ENCODE measurements around the gene MTFR1L. TPM values are rescaled to one million over a fixed set of nuclear protein-coding genes. Genes with fewer than 3 reads are reported as not detected.

Gene MTFR1L
- total and polyA plus RNA-seq, 3 donors from 2014 or later: 148 to 253 (median 166) TPM

- peak; percentile 91 for DNase-seq
- no peaks in the 10 kb centered on the region for H3K9me3 ChIP-seq
- no peaks in the 10 kb centered on the region for H3K36me3 ChIP-seq (ENCODE audit: low read depth, missing control alignments)
- H3K4me3 ChIP-seq: peak within 1 kb of the TSS; percentile 71 to 77
- H3K4me1 ChIP-seq: peaks cover 59% of the 10 kb centered on the region
- WGBS, 2 donors: 0% methylated on average over 29 to 31 of the region's 75 CpGs
- H3K27ac ChIP-seq: peak within 1 kb of the TSS; percentile 81 to 88
- no peak for TF ChIP-seq POLR2A (IDR thresholded peaks at IDR 0.05)
- TF ChIP-seq, protein P1, sequence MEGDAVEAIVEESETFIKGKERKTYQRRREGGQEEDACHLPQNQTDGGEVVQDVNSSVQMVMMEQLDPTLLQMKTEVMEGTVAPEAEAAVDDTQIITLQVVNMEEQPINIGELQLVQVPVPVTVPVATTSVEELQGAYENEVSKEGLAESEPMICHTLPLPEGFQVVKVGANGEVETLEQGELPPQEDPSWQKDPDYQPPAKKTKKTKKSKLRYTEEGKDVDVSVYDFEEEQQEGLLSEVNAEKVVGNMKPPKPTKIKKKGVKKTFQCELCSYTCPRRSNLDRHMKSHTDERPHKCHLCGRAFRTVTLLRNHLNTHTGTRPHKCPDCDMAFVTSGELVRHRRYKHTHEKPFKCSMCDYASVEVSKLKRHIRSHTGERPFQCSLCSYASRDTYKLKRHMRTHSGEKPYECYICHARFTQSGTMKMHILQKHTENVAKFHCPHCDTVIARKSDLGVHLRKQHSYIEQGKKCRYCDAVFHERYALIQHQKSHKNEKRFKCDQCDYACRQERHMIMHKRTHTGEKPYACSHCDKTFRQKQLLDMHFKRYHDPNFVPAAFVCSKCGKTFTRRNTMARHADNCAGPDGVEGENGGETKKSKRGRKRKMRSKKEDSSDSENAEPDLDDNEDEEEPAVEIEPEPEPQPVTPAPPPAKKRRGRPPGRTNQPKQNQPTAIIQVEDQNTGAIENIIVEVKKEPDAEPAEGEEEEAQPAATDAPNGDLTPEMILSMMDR (IDR thresholded peaks at IDR 0.05): no peak
- intact Hi-C loops (cut with DNase I; ENCODE audit: low total_unique reads): no loop called here
- H3K27me3 ChIP-seq: no peaks in the 10 kb centered on the region
Measured at GRCh38 chr1:25875154-25875855, 55.6 kb downstream of the MTFR1L start, which contains the start of gene PAQR7. PAQR7 (minus strand) TSS chr1:25875708; CDS start chr1:25863839, 11,869 bp downstream.

- H3K27ac ChIP-seq: peak overlapping the region; percentile 80 to 88
- no peaks in the 10 kb centered on the region for H3K27me3 ChIP-seq
- TF ChIP-seq, protein P1 (IDR thresholded peaks at IDR 0.05): no peak
- no peak for TF ChIP-seq POLR2A (IDR thresholded peaks at IDR 0.05)
- no peaks in the 10 kb centered on the region for H3K9me3 ChIP-seq
- H3K4me1 ChIP-seq: peaks cover 60% of the 10 kb centered on the region
- peak; percentile 65 for DNase-seq
- H3K36me3 ChIP-seq (ENCODE audit: low read depth, missing control alignments): no peaks in the 10 kb centered on the region
- intact Hi-C loops (cut with DNase I; ENCODE audit: low total_unique reads): no loop called here
- H3K4me3 ChIP-seq: peak overlapping the region; percentile 71 to 77
- WGBS, 2 donors: 18 to 25% methylated on average over 17 to 31 of the region's 32 CpGs
Measured at GRCh38 chr1:25875856-25876692, 56.3 kb downstream of the MTFR1L start.

- no peaks in the 10 kb centered on the region for H3K9me3 ChIP-seq
- 60 to 66% methylated on average over 2 of the region's 2 CpGs for WGBS, 2 donors
- no peak overlapping the region for H3K4me3 ChIP-seq
- H3K27ac ChIP-seq: peak overlapping the region in 1 of 2 donors; percentile 80
- DNase-seq: no peak
- H3K36me3 ChIP-seq (ENCODE audit: low read depth, missing control alignments): no peaks in the 10 kb centered on the region
- intact Hi-C loops (cut with DNase I; ENCODE audit: low total_unique reads): no loop called here
- H3K27me3 ChIP-seq: no peaks in the 10 kb centered on the region
- TF ChIP-seq POLR2A (IDR thresholded peaks at IDR 0.05): no peak
- TF ChIP-seq, protein P1 (IDR thresholded peaks at IDR 0.05): no peak
- H3K4me1 ChIP-seq: peaks cover 54% of the 10 kb centered on the region
Measured at GRCh38 chr1:25876693-25877077, 56.9 kb downstream of the MTFR1L start.

DNA sequence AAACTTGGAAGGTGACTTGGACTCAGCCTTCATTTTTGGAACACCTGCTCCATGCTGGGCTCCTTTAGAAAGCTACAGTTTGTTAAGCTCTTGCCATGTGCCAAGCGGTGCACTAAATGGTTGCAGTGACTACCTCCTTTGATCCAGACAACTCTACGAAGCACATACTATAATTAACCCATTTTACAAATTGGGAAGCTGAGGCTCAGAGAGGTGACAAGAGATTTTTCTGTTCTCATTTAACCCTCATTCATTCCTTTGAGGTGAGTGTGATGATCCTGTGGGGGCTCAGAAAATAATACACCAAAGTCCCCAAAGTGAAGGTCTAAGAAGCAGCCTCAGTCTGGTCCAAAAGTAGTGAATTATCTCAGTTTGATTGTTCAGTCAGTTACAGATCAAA lies 57.4 kb downstream of the MTFR1L start:
- no peak overlapping the region for H3K4me3 ChIP-seq
- no peaks in the 10 kb centered on the region for H3K9me3 ChIP-seq
- no peaks in the 10 kb centered on the region for H3K27me3 ChIP-seq
- H3K36me3 ChIP-seq (ENCODE audit: low read depth, missing control alignments): no peaks in the 10 kb centered on the region
- peaks cover 50% of the 10 kb centered on the region for H3K4me1 ChIP-seq
- H3K27ac ChIP-seq: no peak overlapping the region
- no peak for DNase-seq
- TF ChIP-seq, protein P1 (IDR thresholded peaks at IDR 0.05): no peak
- TF ChIP-seq POLR2A (IDR thresholded peaks at IDR 0.05): no peak
- WGBS, 2 donors: 82 to 86% methylated on average over 2 of the region's 2 CpGs
- intact Hi-C loops (cut with DNase I; ENCODE audit: low total_unique reads): no loop called here
